ENCODE data around the gene RIF1.

The RIF1 gene

DNA sequence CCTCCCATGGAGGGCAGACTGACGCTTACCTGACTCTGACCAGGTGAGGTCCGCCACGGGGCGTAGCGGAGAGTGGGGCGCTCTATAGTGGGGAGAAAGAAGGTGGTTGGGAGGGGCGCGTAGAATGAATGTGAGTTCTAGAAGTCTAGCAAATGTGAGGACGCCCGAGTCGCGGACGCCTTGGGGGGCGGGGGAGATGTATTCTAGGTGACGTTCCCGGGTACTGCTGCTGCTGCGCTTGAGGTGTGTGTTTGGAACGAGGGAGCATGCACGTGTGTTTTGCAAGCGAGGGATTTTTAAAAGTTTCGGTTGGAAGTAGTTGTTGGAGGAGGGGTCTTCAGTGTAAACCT lies 758 bp downstream of the RIF1 start:
- TF ChIP-seq FOXP2 (optimal IDR thresholded peaks at IDR 0.05; ENCODE audit: borderline replicate concordance, extremely low read depth, extremely low read length, insufficient read depth) = no peak
- 0 out of 2 replicates have a peak, but pooled peaks have one; percentile 23 for TF ChIP-seq SIN3A (IDR thresholded peaks at IDR 0.05; ENCODE audit: borderline replicate concordance, insufficient read depth, low read length)
- TF ChIP-seq TAF1 (IDR thresholded peaks at IDR 0.05; ENCODE audit: borderline replicate concordance, insufficient read depth, low read length) = 0 out of 2 replicates have a peak, but pooled peaks have one; percentile 26
- TF ChIP-seq REST (IDR thresholded peaks at IDR 0.05; ENCODE audit: insufficient read depth in 1 of 2, low read depth in 2 of 2, low read length in 2 of 2) = no peak
- TF ChIP-seq POLR2AphosphoS5 (IDR thresholded peaks at IDR 0.05; ENCODE audit: low read depth, low read length) = no peak

- TF ChIP-seq SIN3A (IDR thresholded peaks at IDR 0.05; ENCODE audit: borderline replicate concordance, insufficient read depth, low read length) = no peak
- no peak for TF ChIP-seq FOXP2 (optimal IDR thresholded peaks at IDR 0.05; ENCODE audit: borderline replicate concordance, extremely low read depth, extremely low read length, insufficient read depth)
- no peak for TF ChIP-seq POLR2AphosphoS5 (IDR thresholded peaks at IDR 0.05; ENCODE audit: low read depth, low read length)
- TF ChIP-seq TAF1 (IDR thresholded peaks at IDR 0.05; ENCODE audit: borderline replicate concordance, insufficient read depth, low read length) = no peak
- TF ChIP-seq REST (IDR thresholded peaks at IDR 0.05; ENCODE audit: insufficient read depth in 1 of 2, low read depth in 2 of 2, low read length in 2 of 2) = no peak
These were observed 7.9 kb downstream of the RIF1 start for GRCh38 chr2:151417650-151418049.

DNA sequence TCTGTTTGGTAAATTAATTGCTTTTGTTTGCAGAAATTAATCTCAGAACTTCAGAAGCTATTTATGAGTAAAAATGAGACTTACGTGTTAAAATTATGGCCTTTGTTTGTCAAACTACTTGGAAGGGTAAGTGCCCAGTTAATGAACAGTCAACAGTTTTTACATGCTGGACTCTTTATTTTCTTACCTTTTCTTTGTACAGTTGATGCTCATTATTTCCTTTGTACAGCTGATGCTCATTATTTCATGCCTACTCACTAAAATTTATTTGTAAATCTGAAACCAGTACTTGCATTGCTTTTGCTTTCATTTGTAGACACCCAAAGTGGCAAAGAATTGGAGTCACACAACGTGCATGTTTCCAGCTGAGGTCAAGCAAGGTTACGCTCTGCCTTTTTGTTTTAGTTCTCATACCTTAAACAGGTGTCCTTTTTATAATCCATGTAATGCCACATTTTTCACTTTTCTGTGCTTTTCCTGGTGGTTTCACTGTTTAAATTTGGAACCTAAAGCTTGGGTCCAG lies 13.3 kb downstream of the RIF1 start:
- no peak for TF ChIP-seq REST (IDR thresholded peaks at IDR 0.05; ENCODE audit: insufficient read depth in 1 of 2, low read depth in 2 of 2, low read length in 2 of 2)
- no peak for TF ChIP-seq TAF1 (IDR thresholded peaks at IDR 0.05; ENCODE audit: borderline replicate concordance, insufficient read depth, low read length)
- TF ChIP-seq SIN3A (IDR thresholded peaks at IDR 0.05; ENCODE audit: borderline replicate concordance, insufficient read depth, low read length) = no peak
- TF ChIP-seq POLR2AphosphoS5 (IDR thresholded peaks at IDR 0.05; ENCODE audit: low read depth, low read length) = no peak
- TF ChIP-seq FOXP2 (optimal IDR thresholded peaks at IDR 0.05; ENCODE audit: borderline replicate concordance, extremely low read depth, extremely low read length, insufficient read depth) = no peak

- no peak for TF ChIP-seq FOXP2 (optimal IDR thresholded peaks at IDR 0.05; ENCODE audit: borderline replicate concordance, extremely low read depth, extremely low read length, insufficient read depth)
- TF ChIP-seq POLR2AphosphoS5 (IDR thresholded peaks at IDR 0.05; ENCODE audit: low read depth, low read length) = no peak
- no peak for TF ChIP-seq REST (IDR thresholded peaks at IDR 0.05; ENCODE audit: insufficient read depth in 1 of 2, low read depth in 2 of 2, low read length in 2 of 2)
- TF ChIP-seq TAF1 (IDR thresholded peaks at IDR 0.05; ENCODE audit: borderline replicate concordance, insufficient read depth, low read length) = no peak
- no peak for TF ChIP-seq SIN3A (IDR thresholded peaks at IDR 0.05; ENCODE audit: borderline replicate concordance, insufficient read depth, low read length)
These were observed 14.1 kb downstream of the RIF1 start for GRCh38 chr2:151423760-151424159.

GRCh38 chr2:151437630-151438029 lies 27.9 kb downstream of the RIF1 start:
- TF ChIP-seq REST (IDR thresholded peaks at IDR 0.05; ENCODE audit: insufficient read depth in 1 of 2, low read depth in 2 of 2, low read length in 2 of 2) (no peak), FOXP2 (optimal IDR thresholded peaks at IDR 0.05; ENCODE audit: borderline replicate concordance, extremely low read depth, extremely low read length, insufficient read depth) (no peak), SIN3A (IDR thresholded peaks at IDR 0.05; ENCODE audit: borderline replicate concordance, insufficient read depth, low read length) (no peak), TAF1 (IDR thresholded peaks at IDR 0.05; ENCODE audit: borderline replicate concordance, insufficient read depth, low read length) (no peak), POLR2AphosphoS5 (IDR thresholded peaks at IDR 0.05; ENCODE audit: low read depth, low read length) (no peak)

All from PFSK-1 (cell line).